ENCODE results near the gene SPTBN4.
A peak's percentile ranks its signal among the peaks of the same experiment; 100 is the strongest.

Gene SPTBN4

GRCh38 chr19:40420766-40421765 lies 45.7 kb upstream of the SPTBN4 start:
- POLR2A ChIA-PET, result interaction anchor here (0.6 to 1.8 kb wide), 15 partner anchors 8 to 150 kb away, joined by 3 to 12 read pairs (median 4); partner anchors contain the start of genes BLVRB, C19orf47 and PLD3
- peak; percentile 79 for DNase-seq (ENCODE audit: extremely low spot score)
- peak; percentile 90 for TF ChIP-seq CTCF (IDR thresholded peaks at IDR 0.05; ENCODE audit: control extremely low read depth, extremely low read depth, low read depth, missing control alignments)
- CTCF ChIA-PET, result interaction anchor here (0.8 to 6.3 kb wide), 25 partner anchors 8 to 357 kb away, joined by 3 to 42 read pairs (median 4); partner anchors contain the start of genes BLVRB, RAB4B, SERTAD3 and SPTBN4

GRCh38 chr19:40421993-40422747 lies 44.6 kb upstream of the SPTBN4 start:
- no peak for TF ChIP-seq CTCF (IDR thresholded peaks at IDR 0.05; ENCODE audit: control extremely low read depth, extremely low read depth, low read depth, missing control alignments)
- CTCF ChIA-PET, result interaction anchor here (2.1 to 6.3 kb wide), 5 partner anchors 13 to 117 kb away, joined by 11 to 42 read pairs (median 15); partner anchors contain the start of genes BLVRB, SERTAD3 and SPTBN4
- POLR2A ChIA-PET, result interaction anchor here (0.8 to 1.7 kb wide), 2 partner anchors 13 to 21 kb away, joined by 3 to 11 read pairs; partner anchors contain the start of gene SERTAD3
- DNase-seq (ENCODE audit: extremely low spot score), result no peak

GRCh38 chr19:40422748-40423566 lies 43.8 kb upstream of the SPTBN4 start:
- ChIA-PET POLR2A (interaction anchor here (0.5 to 1.7 kb wide), 3 partner anchors 17 to 43 kb away, joined by 3 to 11 read pairs (median 3); partner anchors contain the start of genes BLVRB and SERTAD3), CTCF (interaction anchor here (1.0 to 6.3 kb wide), 3 partner anchors 12 to 42 kb away, joined by 4 to 42 read pairs (median 15); partner anchors contain the start of genes BLVRB and SPTBN4)
- no peak for DNase-seq (ENCODE audit: extremely low spot score)
- no peak for TF ChIP-seq CTCF (IDR thresholded peaks at IDR 0.05; ENCODE audit: control extremely low read depth, extremely low read depth, low read depth, missing control alignments)

- ChIA-PET POLR2A (interaction anchor here (1.7 kb wide), 1 partner anchor 20 kb away, joined by 11 read pairs; the partner anchor contains the start of gene SERTAD3), CTCF (interaction anchor here (0.8 to 6.3 kb wide), 8 partner anchors 8 to 179 kb away, joined by 3 to 42 read pairs (median 4); partner anchors contain the start of genes BLVRB and SPTBN4)
- no peak for DNase-seq (ENCODE audit: extremely low spot score)
- TF ChIP-seq CTCF (IDR thresholded peaks at IDR 0.05; ENCODE audit: control extremely low read depth, extremely low read depth, low read depth, missing control alignments), result no peak
Measured at GRCh38 chr19:40423938-40424337, 42.9 kb upstream of the SPTBN4 start.

GRCh38 chr19:40424637-40425449 lies 42.0 kb upstream of the SPTBN4 start:
- TF ChIP-seq CTCF (IDR thresholded peaks at IDR 0.05; ENCODE audit: control extremely low read depth, extremely low read depth, low read depth, missing control alignments), result no peak
- ChIA-PET CTCF (interaction anchor here (0.8 to 6.3 kb wide), 9 partner anchors 9 to 178 kb away, joined by 3 to 42 read pairs (median 4); partner anchors contain the start of genes BLVRB, PRX and SPTBN4), POLR2A (interaction anchor here (0.6 to 1.1 kb wide), 3 partner anchors 9 to 38 kb away, joined by 3 to 7 read pairs (median 3); no protein-coding TSS in a partner anchor)
- no peak for DNase-seq (ENCODE audit: extremely low spot score)
